ENCODE measurements around the gene MDGA2.

GRCh38 chr14:47637753-47638152 is 37.7 kb downstream of the MDGA2 start:
- TF ChIP-seq POLR2AphosphoS5 (IDR thresholded peaks at IDR 0.05; ENCODE audit: borderline replicate concordance, low read depth, low read length) (no peak), EZH2 (IDR thresholded peaks at IDR 0.05) (no peak)
